GM23338 (cell line): ENCODE results near the gene CPT1C. TPM values are rescaled to one million over a fixed set of nuclear protein-coding genes. Genes with fewer than 3 reads are reported as not detected.

ENCODE experiments used
- ATAC-seq: fragments of 200-7000 bp; cut with Tn5 transposase; 3 replicates; pipeline ENCODE4 v1.9.1; 2020
- DNase-seq: peaks from one replicate; pipeline ENCODE4 v3.0.0-alpha.2; 2015; ENCODE audit warnings: low spot score
- H2AFZ ChIP-seq: fragments of 200-600 bp; sonication (generic); 2 replicates; pipeline ENCODE4 v1.8.0; 2016; ENCODE audit warnings: antibody characterized with exemption, mild to moderate bottlenecking, moderate library complexity
- H3F3A ChIP-seq: fragments of 200-600 bp; sonication (generic); replicated peaks from 2 replicates; pipeline ENCODE4 v1.8.0; 2017; ENCODE audit warnings: antibody characterized with exemption, mixed run types, low read depth
- H3K27ac ChIP-seq: fragments of 200-600 bp; sonication (generic); 2 replicates; pipeline ENCODE4 v1.6.1; 2016; ENCODE audit warnings: low read depth
- H3K27me3 ChIP-seq: fragments of 200-600 bp; sonication (generic); 2 replicates; pipeline ENCODE4 v1.8.0; 2016; ENCODE audit warnings: mild to moderate bottlenecking, mixed run types, moderate library complexity; ENCODE audit not compliant: insufficient read depth
- H3K36me3 ChIP-seq: fragments of 200-600 bp; sonication (generic); 2 replicates; pipeline ENCODE4 v1.8.0; 2016; ENCODE audit warnings: mild to moderate bottlenecking; ENCODE audit not compliant: insufficient read depth
- H3K4me1 ChIP-seq: fragments of 200-600 bp; sonication (generic); 2 replicates; pipeline ENCODE4 v1.8.0; 2016; ENCODE audit warnings: mild to moderate bottlenecking, moderate library complexity; ENCODE audit not compliant: insufficient read depth
- H3K4me2 ChIP-seq: fragments of 200-600 bp; sonication (generic); 2 replicates; pipeline ENCODE4 v1.7.1; 2017; ENCODE audit warnings: mixed run types
- H3K4me3 ChIP-seq: fragments of 200-600 bp; sonication (generic); 2 replicates; pipeline ENCODE4 v1.6.1; 2016; ENCODE audit warnings: mixed run types
- H3K79me2 ChIP-seq: fragments of 200-600 bp; sonication (generic); replicated peaks from 2 replicates; pipeline ENCODE4 v1.8.0; 2017; ENCODE audit warnings: mild to moderate bottlenecking; ENCODE audit not compliant: insufficient read depth
- H3K9me2 ChIP-seq: fragments of 200-600 bp; sonication (generic); 2 replicates; pipeline ENCODE4 v1.8.0; 2017; ENCODE audit not compliant: insufficient read depth
- H4K20me1 ChIP-seq: fragments of 200-600 bp; sonication (generic); replicated peaks from 2 replicates; pipeline ENCODE4 v1.8.0; 2017; ENCODE audit warnings: mild to moderate bottlenecking; ENCODE audit not compliant: insufficient read depth
- H3K27ac Mint-ChIP-seq: 2 replicates; pipeline ENCODE4 v1.8.0; 2020; ENCODE audit warnings: inconsistent platforms, mild to moderate bottlenecking, moderate library complexity, mixed read lengths
- H3K27me3 Mint-ChIP-seq: 3 replicates; pipeline ENCODE4 v1.8.0; 2022; ENCODE audit warnings: low read depth, mild to moderate bottlenecking, moderate library complexity, mixed read lengths, inconsistent platforms; ENCODE audit not compliant: insufficient read depth, poor library complexity
- H3K36me3 Mint-ChIP-seq: 3 replicates; pipeline ENCODE4 v1.8.0; 2021; ENCODE audit warnings: low read depth, mild to moderate bottlenecking, inconsistent platforms, moderate library complexity, mixed read lengths
- H3K4me1 Mint-ChIP-seq: 3 replicates; pipeline ENCODE4 v1.8.0; 2020; ENCODE audit warnings: mild to moderate bottlenecking, inconsistent platforms, mixed read lengths
- H3K4me3 Mint-ChIP-seq: 3 replicates; pipeline ENCODE4 v1.8.0; 2021; ENCODE audit warnings: moderate library complexity, mild to moderate bottlenecking, inconsistent platforms, mixed read lengths
- H3K9me3 Mint-ChIP-seq: 3 replicates; pipeline ENCODE4 v1.8.0; 2020; ENCODE audit warnings: moderate library complexity, mild to moderate bottlenecking, inconsistent platforms, mixed read lengths
- POLR2AphosphoS5 ChIP-seq: IDR thresholded peaks from 2 replicates; pipeline ENCODE4 v1.6.1; 2016; ENCODE audit warnings: antibody characterized with exemption, low read depth
- ZNF331 ChIP-seq: fragments of 250-450 bp; sonication (Bioruptor Pico); IDR thresholded peaks from 2 replicates; pipeline ENCODE4 v1.5.0; 2020; ENCODE audit warnings: low read depth, mild to moderate bottlenecking, moderate library complexity
- ZNF462 ChIP-seq: fragments of 250-450 bp; sonication (Bioruptor Pico); IDR thresholded peaks from 2 replicates; pipeline ENCODE4 v1.5.0; 2020; ENCODE audit warnings: mild to moderate bottlenecking, moderate library complexity
- polyA plus RNA-seq: library from polyadenylated mRNA; unstranded; fragments of >200 nt; fragmentation: Nextera tagmentation; extraction: Ambion mirVana; gene quantifications from 2 replicates; pipeline ENCODE4 v1.2.1, GENCODE V29; 2016
- total RNA-seq: library from RNA; depleted of rRNA; stranded (reverse); fragments of >200 nt; shearing (Covaris generic); gene quantifications from 2 replicates; pipeline ENCODE4 v1.2.3, GENCODE V29; 2014
- TF ChIP-seq, protein P1 (sequence below), 2 experiments: fragments of 200-600 bp in 1 of 2; sonication (generic) in 1 of 2; conservative IDR thresholded peaks; 2 replicates each; pipeline versions ENCODE4 v1.5.1 to v1.6.1; 2016 to 2017; ENCODE audit warnings: antibody characterized with exemption in 2 of 2, low read depth in 2 of 2, mild to moderate bottlenecking in 2 of 2, moderate library complexity in 1 of 2

Gene CPT1C
- total and polyA plus RNA-seq, 2 experiments from 2014 or later = 63.4 to 77.3 TPM

DNA sequence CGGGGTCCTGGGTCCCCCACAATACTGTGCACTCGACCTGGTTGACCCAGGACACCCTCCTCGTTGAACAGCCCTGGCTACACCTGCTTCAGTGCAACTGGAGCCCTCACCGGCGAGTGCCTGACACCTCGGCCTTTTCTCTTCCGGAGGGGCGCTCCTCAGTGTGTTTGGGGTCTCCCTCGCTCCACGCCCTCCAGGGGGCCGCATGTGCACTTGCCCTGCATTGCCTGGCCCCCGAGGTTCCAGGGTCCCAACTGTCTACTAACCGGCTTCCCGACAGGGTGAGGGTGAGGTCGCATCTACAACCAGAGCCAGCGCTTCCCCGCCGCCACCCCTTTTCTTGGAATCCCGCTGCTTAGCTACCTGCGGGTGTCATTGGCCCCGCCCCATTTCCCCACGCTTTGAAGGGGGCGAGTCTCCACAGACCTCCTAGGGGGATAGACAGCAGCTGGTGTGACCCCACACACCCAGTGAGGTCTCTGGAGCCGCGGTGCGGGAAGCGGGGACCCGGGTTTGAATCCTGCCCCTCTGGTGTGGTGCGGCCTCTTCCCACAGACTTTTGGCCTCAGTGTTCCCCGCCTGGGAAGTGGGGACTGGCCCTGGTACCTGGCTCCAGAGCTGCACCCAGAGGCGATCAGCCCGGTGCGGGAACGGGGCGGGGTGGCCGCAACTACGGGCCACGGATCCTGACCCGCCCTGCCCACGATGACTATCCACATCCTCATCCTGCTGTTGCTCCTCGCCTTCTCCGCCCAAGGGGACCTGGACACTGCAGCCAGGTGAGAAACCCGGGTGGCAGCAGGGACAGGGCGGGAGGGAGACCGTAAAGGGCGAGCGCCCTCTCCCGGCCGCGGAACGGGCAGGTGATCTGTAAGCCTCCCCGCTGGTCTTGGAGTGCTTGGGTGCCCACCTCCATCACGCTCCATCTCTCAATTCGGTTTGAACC, 1.5 kb upstream of the CPT1C start, which contains the start of gene ADM5 (continued):
- TF ChIP-seq ZNF462 (CRISPR knock-in tag) = no peak
- TF ChIP-seq POLR2AphosphoS5 = peak; percentile 50
- TF ChIP-seq ZNF331 (CRISPR knock-in tag) = no peak
- TF ChIP-seq, protein P1, sequence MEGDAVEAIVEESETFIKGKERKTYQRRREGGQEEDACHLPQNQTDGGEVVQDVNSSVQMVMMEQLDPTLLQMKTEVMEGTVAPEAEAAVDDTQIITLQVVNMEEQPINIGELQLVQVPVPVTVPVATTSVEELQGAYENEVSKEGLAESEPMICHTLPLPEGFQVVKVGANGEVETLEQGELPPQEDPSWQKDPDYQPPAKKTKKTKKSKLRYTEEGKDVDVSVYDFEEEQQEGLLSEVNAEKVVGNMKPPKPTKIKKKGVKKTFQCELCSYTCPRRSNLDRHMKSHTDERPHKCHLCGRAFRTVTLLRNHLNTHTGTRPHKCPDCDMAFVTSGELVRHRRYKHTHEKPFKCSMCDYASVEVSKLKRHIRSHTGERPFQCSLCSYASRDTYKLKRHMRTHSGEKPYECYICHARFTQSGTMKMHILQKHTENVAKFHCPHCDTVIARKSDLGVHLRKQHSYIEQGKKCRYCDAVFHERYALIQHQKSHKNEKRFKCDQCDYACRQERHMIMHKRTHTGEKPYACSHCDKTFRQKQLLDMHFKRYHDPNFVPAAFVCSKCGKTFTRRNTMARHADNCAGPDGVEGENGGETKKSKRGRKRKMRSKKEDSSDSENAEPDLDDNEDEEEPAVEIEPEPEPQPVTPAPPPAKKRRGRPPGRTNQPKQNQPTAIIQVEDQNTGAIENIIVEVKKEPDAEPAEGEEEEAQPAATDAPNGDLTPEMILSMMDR (conservative IDR thresholded peaks at IDR 0.05; ENCODE audit: low read depth in 2 of 2) = peak; percentile 69 to 84

- Mint-ChIP-seq H3K36me3 (peaks cover 48% of the 10 kb centered on the region), H3K27me3 (peaks cover 37% of the 10 kb centered on the region), H3K9me3 (peaks cover 8% of the 10 kb centered on the region), H3K27ac (peak overlapping the region; percentile 95), H3K4me3 (peak overlapping the region; percentile 94), H3K4me1 (peaks cover 42% of the 10 kb centered on the region)
- Histone ChIP-seq H3K4me1 (peaks cover 29% of the 10 kb centered on the region), H2AFZ (no peak overlapping the region; the same call in 1 of the 2 replicates), H3F3A (peaks cover 52% of the 10 kb centered on the region), H3K4me3 (peak overlapping the region; percentile 97), H3K4me2 (peak overlapping the region; percentile 99), H3K36me3 (peaks cover 5% of the 10 kb centered on the region), H3K27me3 (no peaks in the 10 kb centered on the region), H3K9me2 (no peaks in the 10 kb centered on the region), H3K27ac (peak overlapping the region; percentile 76; the same call in 1 of the 2 replicates), H4K20me1 (peaks cover 31% of the 10 kb centered on the region), H3K79me2 (peaks cover 14% of the 10 kb centered on the region)
- peak; percentile 34 for DNase-seq
- ATAC-seq = peak; percentile 6
- TF ChIP-seq POLR2AphosphoS5 = no peak
- no peak for TF ChIP-seq ZNF462 (CRISPR knock-in tag)
These were observed 749 bp upstream of the CPT1C start for GRCh38 chr19:49690079-49690655.
